Suprapubic skin (tissue), 4 donors: ENCODE measurements around the gene ERI3.

Source experiments
- EP300 ChIP-seq: sonication (generic); formaldehyde crosslinking; IDR thresholded peaks from one replicate; pipeline ENCODE4 v1.6.1; 2017; ENCODE audit warnings: antibody characterized with exemption
- POLR2A ChIP-seq, 2 donors: fragments of 450-650 bp; IDR thresholded peaks; one replicate each; pipeline ENCODE4 v1.6.1; 2017; ENCODE audit warnings: antibody characterized with exemption in 2 of 2, mild to moderate bottlenecking in 2 of 2, moderate library complexity in 2 of 2
- POLR2AphosphoS5 ChIP-seq, 3 donors: sonication (generic); formaldehyde crosslinking; IDR thresholded peaks; one replicate each; pipeline ENCODE4 v1.6.1; 2017; ENCODE audit warnings: antibody characterized with exemption in 3 of 3
- TF ChIP-seq, protein P1 (sequence below), 2 donors: fragments of 200-600 bp in 1 of 2; fragments of 450-650 bp in 1 of 2; sonication (generic) in 1 of 2; IDR thresholded peaks; one replicate each; pipeline ENCODE4 v1.5.1; 2016 to 2019; ENCODE audit warnings: antibody characterized with exemption in 2 of 2, mild to moderate bottlenecking in 1 of 2, moderate library complexity in 1 of 2

DNA sequence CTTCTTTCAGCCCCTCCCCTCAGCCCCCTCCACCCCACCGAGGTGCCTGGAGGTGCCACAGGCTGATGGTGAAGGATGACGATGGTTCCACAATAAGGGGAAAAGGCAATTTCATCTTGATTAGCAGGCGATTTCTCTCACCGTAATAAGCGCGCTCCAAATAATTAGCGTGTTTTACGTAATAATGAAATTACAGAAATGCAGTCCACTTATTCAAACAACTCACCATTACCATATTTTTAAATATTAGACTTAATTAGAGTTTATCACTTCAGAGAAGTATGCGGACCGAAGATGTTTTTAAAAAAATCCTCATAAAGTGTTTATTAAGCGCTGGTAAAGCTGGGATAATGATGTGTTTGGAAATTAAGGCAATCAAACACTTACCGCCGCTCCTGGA, 126.8 kb downstream of the ERI3 start:
- TF ChIP-seq POLR2A (IDR thresholded peaks at IDR 0.05): no peak
- TF ChIP-seq, protein P1, sequence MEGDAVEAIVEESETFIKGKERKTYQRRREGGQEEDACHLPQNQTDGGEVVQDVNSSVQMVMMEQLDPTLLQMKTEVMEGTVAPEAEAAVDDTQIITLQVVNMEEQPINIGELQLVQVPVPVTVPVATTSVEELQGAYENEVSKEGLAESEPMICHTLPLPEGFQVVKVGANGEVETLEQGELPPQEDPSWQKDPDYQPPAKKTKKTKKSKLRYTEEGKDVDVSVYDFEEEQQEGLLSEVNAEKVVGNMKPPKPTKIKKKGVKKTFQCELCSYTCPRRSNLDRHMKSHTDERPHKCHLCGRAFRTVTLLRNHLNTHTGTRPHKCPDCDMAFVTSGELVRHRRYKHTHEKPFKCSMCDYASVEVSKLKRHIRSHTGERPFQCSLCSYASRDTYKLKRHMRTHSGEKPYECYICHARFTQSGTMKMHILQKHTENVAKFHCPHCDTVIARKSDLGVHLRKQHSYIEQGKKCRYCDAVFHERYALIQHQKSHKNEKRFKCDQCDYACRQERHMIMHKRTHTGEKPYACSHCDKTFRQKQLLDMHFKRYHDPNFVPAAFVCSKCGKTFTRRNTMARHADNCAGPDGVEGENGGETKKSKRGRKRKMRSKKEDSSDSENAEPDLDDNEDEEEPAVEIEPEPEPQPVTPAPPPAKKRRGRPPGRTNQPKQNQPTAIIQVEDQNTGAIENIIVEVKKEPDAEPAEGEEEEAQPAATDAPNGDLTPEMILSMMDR (IDR thresholded peaks at IDR 0.05): no peak
- no peak for TF ChIP-seq EP300
- TF ChIP-seq POLR2AphosphoS5 (IDR thresholded peaks at IDR 0.05): no peak
